GM12872 (cell line): ENCODE measurements around the gene WAPL.

ENCODE experiments used
- CTCF ChIP-seq: IDR thresholded peaks from 3 replicates; pipeline ENCODE4 v1.5.1; 2011; ENCODE audit warnings: low read depth, mild to moderate bottlenecking, low read length, moderate library complexity; ENCODE audit not compliant: insufficient read depth

WAPL gene

DNA sequence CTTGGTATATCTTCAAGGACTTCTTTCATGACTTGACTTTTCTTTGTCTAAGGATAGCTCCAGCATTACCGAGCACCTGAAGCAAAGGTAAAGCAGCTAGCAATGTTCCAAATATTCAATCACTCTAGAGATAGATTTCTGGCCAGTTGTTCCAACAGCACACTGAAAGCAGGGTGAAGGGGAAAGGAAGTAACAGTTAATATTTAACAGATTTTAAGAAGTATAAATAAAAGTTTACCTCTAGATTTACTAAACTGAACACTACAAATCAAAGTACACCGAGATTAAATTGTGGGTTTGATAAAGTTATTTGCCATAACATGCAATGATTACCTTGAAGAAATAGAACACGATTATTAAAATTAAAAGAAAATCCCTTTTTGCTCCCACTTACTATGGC is 84.1 kb downstream of the WAPL start:
- no peak for TF ChIP-seq CTCF

DNA sequence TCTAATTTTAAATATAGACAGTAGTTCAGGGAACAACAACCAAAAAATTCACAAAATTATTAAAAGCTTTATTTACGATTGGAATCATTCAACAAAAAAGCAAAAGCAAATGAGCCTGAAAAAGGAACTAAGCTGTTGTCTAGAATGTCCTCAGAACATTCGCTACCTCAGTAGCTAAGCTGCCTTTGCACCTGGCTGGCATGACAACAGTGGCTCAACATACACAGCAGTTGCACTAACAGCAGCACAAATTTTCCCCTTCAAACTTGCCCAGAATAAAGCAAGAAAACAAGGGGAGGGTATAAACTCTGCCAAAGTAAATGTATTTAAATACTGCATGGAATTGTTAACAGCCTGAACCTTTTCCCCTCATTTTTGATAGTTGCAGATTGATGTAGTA is 84.6 kb downstream of the WAPL start:
- TF ChIP-seq CTCF = no peak

GRCh38 chr10:86434656-86435055 is 86.9 kb downstream of the WAPL start:
- no peak for TF ChIP-seq CTCF

DNA sequence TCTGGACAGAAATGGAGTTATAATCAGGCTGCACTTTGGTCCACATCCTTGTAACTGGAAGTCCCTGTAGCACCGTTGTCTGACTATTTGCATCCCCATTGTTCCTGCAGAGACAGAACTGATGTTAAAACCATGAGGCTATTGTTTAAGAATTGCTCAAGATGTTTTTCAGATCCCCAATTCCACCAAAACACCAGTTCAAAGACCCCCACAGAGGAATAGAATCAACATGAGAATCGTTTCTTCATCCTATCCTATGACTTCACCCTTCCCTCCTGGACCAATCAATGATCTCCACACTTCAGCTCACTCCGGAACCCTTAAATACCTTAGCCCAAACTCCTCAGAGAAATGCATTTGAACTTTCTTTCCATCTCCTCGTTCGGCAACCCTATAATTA is 97.9 kb downstream of the WAPL start:
- TF ChIP-seq CTCF = no peak

DNA sequence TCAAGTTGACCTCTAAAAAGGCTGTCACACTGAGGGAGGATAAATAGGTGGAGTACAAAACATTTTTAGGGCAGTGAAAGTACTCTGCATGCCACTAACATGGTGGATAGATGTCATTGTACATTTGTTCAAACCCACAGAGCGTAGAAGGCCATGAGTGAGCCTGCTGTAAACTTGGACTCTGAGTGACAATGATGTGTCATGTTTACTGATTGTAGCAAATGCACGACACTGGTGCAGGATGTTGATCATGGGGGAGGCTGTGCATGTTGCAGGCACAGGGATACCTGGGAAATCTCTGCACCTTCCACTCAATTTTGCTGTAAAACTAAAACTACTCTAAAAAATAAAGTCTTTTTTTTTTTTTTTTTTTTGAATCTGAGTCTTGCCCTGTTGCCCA is 102.5 kb downstream of the WAPL start:
- TF ChIP-seq CTCF = no peak

- TF ChIP-seq CTCF = no peak
Observed at GRCh38 chr10:86415583-86415982, 106.0 kb downstream of the WAPL start.

GRCh38 chr10:86415116-86415515 is 106.5 kb downstream of the WAPL start:
- no peak for TF ChIP-seq CTCF
